Measurements from ENCODE around the gene CYB5R4. TPM values are rescaled to one million over a fixed set of nuclear protein-coding genes. Genes with fewer than 3 reads are reported as not detected.
"Not testable (repeated sequence)": the region's sequence is repeated elsewhere in the genome, so short reads cannot be mapped to it uniquely, and the experiment has no call there.

CYB5R4 gene
- total and polyA plus RNA-seq, 2 experiments from 2014 or later = 4.1 to 17.5 TPM

DNA sequence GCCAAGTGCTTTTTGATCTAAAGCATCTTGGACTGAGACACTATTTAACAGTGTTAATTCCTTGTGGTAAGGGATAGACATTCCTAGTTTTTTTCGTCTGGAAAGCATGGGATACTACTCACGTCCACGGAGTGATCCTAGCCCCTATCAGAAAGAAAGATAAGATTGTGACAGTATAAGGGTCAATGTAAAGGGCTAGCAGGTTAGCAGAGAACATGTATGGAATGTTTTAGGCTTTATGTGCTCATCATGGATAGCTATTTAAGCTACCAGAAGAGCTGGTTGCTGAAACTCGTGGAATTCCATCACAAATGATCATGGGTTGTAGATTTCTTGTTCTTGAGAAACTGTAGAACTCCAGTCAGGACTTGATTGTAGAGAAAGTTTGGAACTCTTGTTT is 32.1 kb downstream of the CYB5R4 start:
- no peak overlapping the region for H3K4me2 ChIP-seq (ENCODE audit: unreplicated experiment)
- H3K79me2 ChIP-seq (ENCODE audit: insufficient read depth) = peaks cover 25% of the 10 kb centered on the region; the same call in 1 of the 2 replicates
- TF ChIP-seq EZH2phosphoT487 (IDR thresholded peaks at IDR 0.05; ENCODE audit: insufficient read depth, low read depth) (no peak), EZH2 (IDR thresholded peaks at IDR 0.05; ENCODE audit: insufficient read depth, poor library complexity, severe bottlenecking) (no peak)
- H3K9me3 ChIP-seq (ENCODE audit: low read depth) = no peaks in the 10 kb centered on the region
- no peaks in the 10 kb centered on the region for H3F3A ChIP-seq (ENCODE audit: insufficient read depth)
- no peaks in the 10 kb centered on the region for H3K4me1 ChIP-seq (ENCODE audit: insufficient read depth)
- H3K27me3 ChIP-seq (replicated peaks; ENCODE audit: insufficient read depth) = no peaks in the 10 kb centered on the region
- no peak overlapping the region for H3K27ac ChIP-seq
- no peaks in the 10 kb centered on the region for H3K36me3 ChIP-seq (ENCODE audit: low read depth)
- no peaks in the 10 kb centered on the region for H3K9me2 ChIP-seq (ENCODE audit: insufficient read depth)
- no peak overlapping the region for H3K4me3 ChIP-seq
- DNase-seq = no peak
- no peak overlapping the region for H2AFZ ChIP-seq
- H3K9ac ChIP-seq = no peak overlapping the region
- 94 to 99% methylated on average over 4 of the region's 4 CpGs for WGBS, 2 experiments (ENCODE audit: low coverage in 1 of 2, low lambda C conversion rate in 2 of 2, missing lambda C conversion rate in 2 of 2)
- H4K20me1 ChIP-seq (ENCODE audit: insufficient read depth) = peaks cover 6% of the 10 kb centered on the region
- in situ Hi-C loops (cut with MboI) = loop anchor here (25.0 kb wide), 3 partner anchors 671 to 1446 kb away; partner anchors contain the start of gene TBX18

DNA sequence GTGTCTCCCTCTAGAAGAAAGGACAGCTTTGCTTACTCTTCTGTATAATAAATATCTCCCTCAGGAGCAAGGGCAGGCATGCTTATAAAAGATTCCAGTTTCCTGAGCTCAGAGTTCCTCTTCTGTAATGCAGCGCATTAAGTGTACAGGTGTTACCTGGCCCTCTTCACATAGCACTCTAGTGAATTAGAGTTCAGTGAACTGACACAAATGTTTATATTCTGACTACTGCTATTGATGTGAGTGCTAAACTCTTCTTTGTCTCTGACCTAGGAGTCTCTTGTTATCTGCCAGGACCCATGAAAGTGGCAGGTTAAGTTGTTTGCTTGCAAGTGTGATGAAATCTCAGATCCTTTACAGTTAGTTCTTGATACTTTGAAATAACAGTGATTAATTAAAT is 33.5 kb downstream of the CYB5R4 start:
- 95 to 100% methylated on average over 1 of the region's 1 CpG for WGBS, 2 experiments (ENCODE audit: low coverage in 1 of 2, low lambda C conversion rate in 2 of 2, missing lambda C conversion rate in 2 of 2)

DNA sequence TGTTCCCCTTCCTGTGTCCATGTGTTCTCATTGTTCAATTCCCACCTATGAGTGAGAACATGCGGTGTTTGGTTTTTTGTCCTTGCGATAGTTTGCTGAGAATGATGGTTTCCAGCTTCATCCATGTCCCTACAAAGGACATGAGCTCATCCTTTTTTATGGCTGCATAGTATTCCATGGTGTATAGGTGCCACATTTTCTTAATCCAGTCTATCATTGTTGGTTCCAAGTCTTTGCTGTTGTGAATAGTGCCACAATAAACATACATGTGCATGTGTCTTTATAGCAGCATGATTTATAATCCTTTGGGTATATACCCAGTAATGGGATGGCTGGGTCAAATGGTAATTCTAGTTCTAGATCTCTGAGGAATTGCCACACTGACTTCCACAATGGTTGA is 37.6 kb downstream of the CYB5R4 start:
- WGBS, 2 experiments (ENCODE audit: low coverage in 1 of 2, low lambda C conversion rate in 2 of 2, missing lambda C conversion rate in 2 of 2) = 88 to 100% methylated on average over 2 of the region's 2 CpGs
- H3F3A ChIP-seq (ENCODE audit: insufficient read depth); H4K20me1 ChIP-seq (ENCODE audit: insufficient read depth); H3K9ac ChIP-seq; H3K9me2 ChIP-seq (ENCODE audit: insufficient read depth); H3K27ac ChIP-seq; H3K27me3 ChIP-seq (replicated peaks; ENCODE audit: insufficient read depth); H3K4me2 ChIP-seq (ENCODE audit: unreplicated experiment); H3K4me1 ChIP-seq (ENCODE audit: insufficient read depth); H3K9me3 ChIP-seq (ENCODE audit: low read depth); H3K36me3 ChIP-seq (ENCODE audit: low read depth); H2AFZ ChIP-seq; H3K4me3 ChIP-seq; DNase-seq: not testable (repeated sequence)
- in situ Hi-C loops (cut with MboI) = loop anchor here (25.0 kb wide), 3 partner anchors 665 to 1440 kb away; partner anchors contain the start of gene TBX18
- H3K79me2 ChIP-seq (ENCODE audit: insufficient read depth) = peaks cover 29% of the 10 kb centered on the region

More for the DNA sequence above, 33.5 kb downstream of the CYB5R4 start:
- Histone ChIP-seq H3K79me2 (ENCODE audit: insufficient read depth) (peaks cover 29% of the 10 kb centered on the region; the same call in 1 of the 2 replicates), H3F3A (ENCODE audit: insufficient read depth) (no peaks in the 10 kb centered on the region), H3K9me2 (ENCODE audit: insufficient read depth) (no peaks in the 10 kb centered on the region), H3K9ac (no peak overlapping the region), H3K27ac (no peak overlapping the region), H3K4me2 (ENCODE audit: unreplicated experiment) (no peak overlapping the region), H3K27me3 (replicated peaks; ENCODE audit: insufficient read depth) (no peaks in the 10 kb centered on the region), H4K20me1 (ENCODE audit: insufficient read depth) (peaks cover 6% of the 10 kb centered on the region), H3K9me3 (ENCODE audit: low read depth) (no peaks in the 10 kb centered on the region), H3K4me1 (ENCODE audit: insufficient read depth) (no peaks in the 10 kb centered on the region), H2AFZ (no peak overlapping the region), H3K36me3 (ENCODE audit: low read depth) (no peaks in the 10 kb centered on the region), H3K4me3 (no peak overlapping the region)
- no peak for TF ChIP-seq EZH2phosphoT487 (IDR thresholded peaks at IDR 0.05; ENCODE audit: insufficient read depth, low read depth)
- TF ChIP-seq EZH2 (IDR thresholded peaks at IDR 0.05; ENCODE audit: insufficient read depth, poor library complexity, severe bottlenecking) = no peak
- in situ Hi-C loops (cut with MboI) = loop anchor here (25.0 kb wide), 3 partner anchors 669 to 1444 kb away; partner anchors contain the start of gene TBX18
- DNase-seq = no peak

DNA sequence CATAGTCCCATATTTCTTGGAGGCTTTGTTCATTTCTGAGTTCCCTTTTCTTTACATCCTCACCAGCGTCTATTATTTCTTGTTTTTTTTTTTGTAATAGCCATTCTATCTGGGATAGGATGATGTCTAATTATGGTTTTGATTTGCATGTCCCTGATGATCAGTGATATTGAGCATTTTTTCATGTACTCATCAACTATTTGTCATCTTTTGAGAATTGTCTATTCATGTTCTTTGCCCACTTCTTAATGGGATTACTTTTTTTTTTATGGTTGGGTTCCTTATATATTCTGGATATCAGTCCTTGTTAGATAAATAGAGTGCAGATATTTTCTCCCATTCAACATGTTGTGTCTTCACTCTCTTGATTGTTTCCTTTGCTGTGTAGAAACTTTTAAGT is 42.1 kb downstream of the CYB5R4 start:
- H3K4me2 ChIP-seq (ENCODE audit: unreplicated experiment) = no peak overlapping the region
- no peak overlapping the region for H3K4me3 ChIP-seq
- WGBS, 2 experiments (ENCODE audit: low coverage in 1 of 2, low lambda C conversion rate in 2 of 2, missing lambda C conversion rate in 2 of 2) = 100% methylated on average over 1 of the region's 1 CpG
- TF ChIP-seq EZH2phosphoT487 (IDR thresholded peaks at IDR 0.05; ENCODE audit: insufficient read depth, low read depth) (no peak), EZH2 (IDR thresholded peaks at IDR 0.05; ENCODE audit: insufficient read depth, poor library complexity, severe bottlenecking) (no peak)
- H2AFZ ChIP-seq = no peak overlapping the region
- H3K79me2 ChIP-seq (ENCODE audit: insufficient read depth) = peaks cover 56% of the 10 kb centered on the region
- H3F3A ChIP-seq (ENCODE audit: insufficient read depth) = no peaks in the 10 kb centered on the region
- H3K4me1 ChIP-seq (ENCODE audit: insufficient read depth) = no peaks in the 10 kb centered on the region
- H3K9ac ChIP-seq = no peak overlapping the region
- no peak overlapping the region for H3K27ac ChIP-seq
- no peaks in the 10 kb centered on the region for H3K27me3 ChIP-seq (replicated peaks; ENCODE audit: insufficient read depth)
- H3K36me3 ChIP-seq (ENCODE audit: low read depth) = no peaks in the 10 kb centered on the region
- no peak for DNase-seq
- in situ Hi-C loops (cut with MboI) = no loop called here
- H3K9me3 ChIP-seq (ENCODE audit: low read depth) = peaks cover 6% of the 10 kb centered on the region
- H3K9me2 ChIP-seq (ENCODE audit: insufficient read depth) = no peaks in the 10 kb centered on the region
- H4K20me1 ChIP-seq (ENCODE audit: insufficient read depth) = peaks cover 3% of the 10 kb centered on the region; the same call in 1 of the 2 replicates

DNA sequence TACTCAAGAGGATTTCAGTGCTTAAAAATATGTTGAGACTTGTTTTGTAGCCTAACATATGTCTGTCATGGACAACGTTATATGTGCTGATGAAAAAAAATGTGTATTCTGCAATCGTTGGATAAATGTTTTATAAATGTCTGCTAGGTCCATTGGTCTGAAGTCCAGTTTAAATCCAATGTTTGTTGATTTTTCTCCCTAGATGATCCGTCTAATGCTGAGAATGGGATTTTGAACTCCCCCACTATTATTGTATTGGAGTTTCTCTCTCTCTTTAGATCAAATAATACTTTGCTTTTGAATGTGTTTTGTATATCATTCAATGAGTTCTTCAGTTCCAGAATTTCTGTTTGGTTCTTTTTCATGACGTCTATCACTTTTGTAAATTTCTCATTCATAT is 44.9 kb downstream of the CYB5R4 start:
- Histone ChIP-seq H3K4me2 (ENCODE audit: unreplicated experiment) (no peak overlapping the region), H3K79me2 (ENCODE audit: insufficient read depth) (peaks cover 72% of the 10 kb centered on the region), H3K4me3 (no peak overlapping the region), H3K27me3 (replicated peaks; ENCODE audit: insufficient read depth) (no peaks in the 10 kb centered on the region), H3K9me3 (ENCODE audit: low read depth) (peaks cover 6% of the 10 kb centered on the region), H3K4me1 (ENCODE audit: insufficient read depth) (peaks cover 8% of the 10 kb centered on the region; the same call in 1 of the 2 replicates), H3K9me2 (ENCODE audit: insufficient read depth) (no peaks in the 10 kb centered on the region), H3F3A (ENCODE audit: insufficient read depth) (no peaks in the 10 kb centered on the region), H3K27ac (no peak overlapping the region), H3K9ac (no peak overlapping the region), H3K36me3 (ENCODE audit: low read depth) (no peaks in the 10 kb centered on the region), H2AFZ (no peak overlapping the region), H4K20me1 (ENCODE audit: insufficient read depth) (peaks cover 3% of the 10 kb centered on the region; the same call in 1 of the 2 replicates)
- WGBS, 2 experiments (ENCODE audit: low coverage in 1 of 2, low lambda C conversion rate in 2 of 2, missing lambda C conversion rate in 2 of 2) = 82 to 86% methylated on average over 4 of the region's 4 CpGs
- in situ Hi-C loops (cut with MboI) = no loop called here
- no peak for TF ChIP-seq EZH2phosphoT487 (IDR thresholded peaks at IDR 0.05; ENCODE audit: insufficient read depth, low read depth)
- TF ChIP-seq EZH2 (IDR thresholded peaks at IDR 0.05; ENCODE audit: insufficient read depth, poor library complexity, severe bottlenecking) = no peak
- no peak for DNase-seq
